IgD-negative memory B cell (primary cell): ENCODE results near the gene ITGA3. TPM values are rescaled to one million over a fixed set of nuclear protein-coding genes. Genes with fewer than 3 reads are reported as not detected.

Experiments
- H3K27ac Mint-ChIP-seq, 3 donors: one replicate each; pipeline ENCODE4 v1.8.0; 2020 to 2022; ENCODE audit warnings: mild to moderate bottlenecking in 3 of 3, mixed read lengths in 3 of 3, moderate library complexity in 1 of 3
- H3K27me3 Mint-ChIP-seq: one replicate; pipeline ENCODE4 v1.8.0; 2021; ENCODE audit warnings: mixed read lengths
- H3K36me3 Mint-ChIP-seq: one replicate; pipeline ENCODE4 v1.8.0; 2020; ENCODE audit warnings: mild to moderate bottlenecking, mixed read lengths
- H3K4me1 Mint-ChIP-seq, 3 donors: one replicate each; pipeline ENCODE4 v1.8.0; 2020 to 2022; ENCODE audit warnings: mixed read lengths in 3 of 3, mild to moderate bottlenecking in 1 of 3
- H3K4me3 Mint-ChIP-seq, 4 donors: one replicate each; pipeline ENCODE4 v1.8.0; 2020 to 2022; ENCODE audit warnings: mild to moderate bottlenecking in 4 of 4, mixed read lengths in 4 of 4, moderate library complexity in 3 of 4
- H3K9me3 Mint-ChIP-seq, 3 donors: one replicate each; pipeline ENCODE4 v1.8.0; 2020 to 2021; ENCODE audit warnings: mixed read lengths in 3 of 3, mild to moderate bottlenecking in 1 of 3
- polyA plus RNA-seq: library from polyadenylated mRNA; unstranded; fragments of 300-500 nt; fragmentation: Illumina TruSeq; gene quantifications from one replicate; pipeline ENCODE4 v1.2.3, GENCODE V29; 2021

The ITGA3 gene
- polyA plus RNA-seq, 1 donor from 2014 or later = 4.0 TPM

- H3K36me3 Mint-ChIP-seq = peaks cover 4% of the 10 kb centered on the region
- H3K4me3 Mint-ChIP-seq = peak overlapping the region; percentile 91 to 99 (median 96)
- peak overlapping the region in 2 of 3 donors; percentile 79 to 96 for H3K27ac Mint-ChIP-seq
- H3K4me1 Mint-ChIP-seq = peaks cover 0 to 18% (median 18%) of the 10 kb centered on the region in 3 donors
- no peaks in the 10 kb centered on the region for H3K9me3 Mint-ChIP-seq
- no peaks in the 10 kb centered on the region for H3K27me3 Mint-ChIP-seq
Measured at GRCh38 chr17:50095626-50096037, 39.7 kb downstream of the ITGA3 start.

GRCh38 chr17:50096092-50096491 is 40.2 kb downstream of the ITGA3 start:
- peaks cover 4% of the 10 kb centered on the region for H3K36me3 Mint-ChIP-seq
- H3K27ac Mint-ChIP-seq = peak overlapping the region in 1 of 3 donors; percentile 79
- no peaks in the 10 kb centered on the region for H3K27me3 Mint-ChIP-seq
- no peaks in the 10 kb centered on the region for H3K9me3 Mint-ChIP-seq
- H3K4me1 Mint-ChIP-seq = peaks cover 0 to 18% (median 18%) of the 10 kb centered on the region in 3 donors
- peak overlapping the region; percentile 91 to 99 (median 96) for H3K4me3 Mint-ChIP-seq

- H3K9me3 Mint-ChIP-seq = no peaks in the 10 kb centered on the region
- no peaks in the 10 kb centered on the region for H3K27me3 Mint-ChIP-seq
- peak overlapping the region; percentile 72 to 97 (median 93) for H3K4me3 Mint-ChIP-seq
- no peak overlapping the region for H3K27ac Mint-ChIP-seq
- H3K4me1 Mint-ChIP-seq = peaks cover 0 to 18% (median 18%) of the 10 kb centered on the region in 3 donors
- peaks cover 4% of the 10 kb centered on the region for H3K36me3 Mint-ChIP-seq
Measured at GRCh38 chr17:50096758-50097157, 40.8 kb downstream of the ITGA3 start.

GRCh38 chr17:50097455-50097854 is 41.5 kb downstream of the ITGA3 start:
- no peaks in the 10 kb centered on the region for H3K27me3 Mint-ChIP-seq
- no peaks in the 10 kb centered on the region for H3K9me3 Mint-ChIP-seq
- peaks cover 4% of the 10 kb centered on the region for H3K36me3 Mint-ChIP-seq
- peaks cover 0 to 18% (median 18%) of the 10 kb centered on the region in 3 donors for H3K4me1 Mint-ChIP-seq
- no peak overlapping the region for H3K27ac Mint-ChIP-seq
- peak overlapping the region in 1 of 4 donors; percentile 72 for H3K4me3 Mint-ChIP-seq

GRCh38 chr17:50097926-50098325 is 42.0 kb downstream of the ITGA3 start:
- H3K4me1 Mint-ChIP-seq = peaks cover 0 to 18% (median 18%) of the 10 kb centered on the region in 3 donors
- H3K36me3 Mint-ChIP-seq = peaks cover 4% of the 10 kb centered on the region
- no peak overlapping the region for H3K27ac Mint-ChIP-seq
- H3K9me3 Mint-ChIP-seq = no peaks in the 10 kb centered on the region
- no peak overlapping the region for H3K4me3 Mint-ChIP-seq
- no peaks in the 10 kb centered on the region for H3K27me3 Mint-ChIP-seq

GRCh38 chr17:50098583-50098982 is 42.7 kb downstream of the ITGA3 start:
- Mint-ChIP-seq H3K27ac (no peak overlapping the region), H3K4me1 (peaks cover 0 to 18% (median 18%) of the 10 kb centered on the region in 3 donors), H3K36me3 (peaks cover 2% of the 10 kb centered on the region), H3K4me3 (no peak overlapping the region), H3K9me3 (no peaks in the 10 kb centered on the region), H3K27me3 (no peaks in the 10 kb centered on the region)

GRCh38 chr17:50099003-50099402 is 43.1 kb downstream of the ITGA3 start:
- Mint-ChIP-seq H3K27me3 (no peaks in the 10 kb centered on the region), H3K36me3 (peaks cover 2% of the 10 kb centered on the region), H3K4me1 (peaks cover 0 to 18% (median 17%) of the 10 kb centered on the region in 3 donors), H3K4me3 (no peak overlapping the region), H3K27ac (no peak overlapping the region), H3K9me3 (no peaks in the 10 kb centered on the region)

- Mint-ChIP-seq H3K9me3 (no peaks in the 10 kb centered on the region), H3K27me3 (no peaks in the 10 kb centered on the region), H3K4me1 (peaks cover 0 to 15% (median 13%) of the 10 kb centered on the region in 3 donors), H3K36me3 (peaks cover 2% of the 10 kb centered on the region), H3K27ac (peak overlapping the region in 1 of 3 donors; percentile 39), H3K4me3 (no peak overlapping the region)
Measured at GRCh38 chr17:50100480-50100883, 44.6 kb downstream of the ITGA3 start.

- Mint-ChIP-seq H3K4me1 (peaks cover 0 to 12% (median 10%) of the 10 kb centered on the region in 3 donors), H3K36me3 (peaks cover 2% of the 10 kb centered on the region), H3K9me3 (no peaks in the 10 kb centered on the region), H3K27me3 (no peaks in the 10 kb centered on the region), H3K27ac (peak overlapping the region in 1 of 3 donors; percentile 39), H3K4me3 (no peak overlapping the region)
Measured at GRCh38 chr17:50100921-50101345, 45.0 kb downstream of the ITGA3 start.

- Mint-ChIP-seq H3K27me3 (no peaks in the 10 kb centered on the region), H3K4me3 (no peak overlapping the region), H3K4me1 (peaks cover 0 to 9% (median 8%) of the 10 kb centered on the region in 3 donors), H3K36me3 (peaks cover 2% of the 10 kb centered on the region), H3K9me3 (no peaks in the 10 kb centered on the region), H3K27ac (peak overlapping the region in 1 of 3 donors; percentile 59)
Measured at GRCh38 chr17:50101346-50102163, 45.6 kb downstream of the ITGA3 start.

GRCh38 chr17:50102164-50102991 is 46.5 kb downstream of the ITGA3 start:
- H3K36me3 Mint-ChIP-seq = peaks cover 2% of the 10 kb centered on the region
- no peaks in the 10 kb centered on the region for H3K9me3 Mint-ChIP-seq
- H3K27ac Mint-ChIP-seq = no peak overlapping the region
- peaks cover 0 to 8% (median 7%) of the 10 kb centered on the region in 3 donors for H3K4me1 Mint-ChIP-seq
- no peaks in the 10 kb centered on the region for H3K27me3 Mint-ChIP-seq
- H3K4me3 Mint-ChIP-seq = no peak overlapping the region

- Mint-ChIP-seq H3K27me3 (no peaks in the 10 kb centered on the region), H3K27ac (no peak overlapping the region), H3K36me3 (peaks cover 2% of the 10 kb centered on the region), H3K4me1 (peaks cover 0 to 8% (median 7%) of the 10 kb centered on the region in 3 donors), H3K9me3 (no peaks in the 10 kb centered on the region), H3K4me3 (no peak overlapping the region)
Measured at GRCh38 chr17:50103252-50103651, 47.3 kb downstream of the ITGA3 start.

- Mint-ChIP-seq H3K9me3 (no peaks in the 10 kb centered on the region), H3K36me3 (peaks cover 3% of the 10 kb centered on the region), H3K27me3 (no peaks in the 10 kb centered on the region), H3K27ac (no peak overlapping the region), H3K4me1 (peaks cover 0 to 5% (median 4%) of the 10 kb centered on the region in 3 donors), H3K4me3 (no peak overlapping the region)
Measured at GRCh38 chr17:50103941-50104340, 48.0 kb downstream of the ITGA3 start.

- Mint-ChIP-seq H3K4me3 (no peak overlapping the region), H3K27ac (no peak overlapping the region), H3K36me3 (peaks cover 3% of the 10 kb centered on the region), H3K27me3 (no peaks in the 10 kb centered on the region), H3K4me1 (peaks cover 0 to 5% (median 0%) of the 10 kb centered on the region in 3 donors), H3K9me3 (no peaks in the 10 kb centered on the region)
Measured at GRCh38 chr17:50105811-50106210, 49.9 kb downstream of the ITGA3 start.
